Stimulated activated CD8-positive, alpha-beta memory T cell treated with anti-CD3 and anti-CD28 coated beads, Interleukin-7, amount 100 ng/mL, for 48 hours (primary cell): ENCODE results near the gene ZNF296.
"Not testable (repeated sequence)": the region's sequence is repeated elsewhere in the genome, so short reads cannot be mapped to it uniquely, and the experiment has no call there.

Experiments used
- DNase-seq, 2 donors: peaks; one replicate each; pipeline ENCODE4 v3.0.0-alpha.2; 2020; ENCODE audit warnings: low read depth in 1 of 2; ENCODE audit errors: extremely low read depth in 1 of 2

ZNF296 gene

GRCh38 chr19:45076029-45076850 is at the start of gene ZNF296:
ZNF296 (minus strand) TSS chr19:45076478; CDS start chr19:45076373, 105 bp downstream.
- peak; percentile 72 to 77 for DNase-seq

GRCh38 chr19:45125360-45125759 is 49.1 kb upstream of the ZNF296 start:
- no peak for DNase-seq

- DNase-seq: no peak
Observed at GRCh38 chr19:45124021-45124420, 47.7 kb upstream of the ZNF296 start.

- DNase-seq: no peak
Observed at GRCh38 chr19:45123440-45123850, 47.2 kb upstream of the ZNF296 start.

GRCh38 chr19:45122832-45123231 is 46.6 kb upstream of the ZNF296 start:
- no peak for DNase-seq

GRCh38 chr19:45121827-45122345 is 45.6 kb upstream of the ZNF296 start:
- DNase-seq: no peak

- DNase-seq: no peak
Observed at GRCh38 chr19:45119582-45119981, 43.3 kb upstream of the ZNF296 start.

- DNase-seq: not testable (repeated sequence)
Observed at GRCh38 chr19:45118591-45119355, 42.5 kb upstream of the ZNF296 start.

GRCh38 chr19:45118106-45118505 is 41.8 kb upstream of the ZNF296 start:
- DNase-seq: no peak

- DNase-seq: no peak
Observed at GRCh38 chr19:45117671-45118070, 41.4 kb upstream of the ZNF296 start.

- peak; percentile 70 to 79 for DNase-seq
Observed at GRCh38 chr19:45117167-45117594, 40.9 kb upstream of the ZNF296 start.

- no peak for DNase-seq
Observed at GRCh38 chr19:45115809-45116615, 39.7 kb upstream of the ZNF296 start.

GRCh38 chr19:45114116-45114515 is 37.8 kb upstream of the ZNF296 start:
- no peak for DNase-seq

GRCh38 chr19:45113628-45114027 is 37.4 kb upstream of the ZNF296 start:
- no peak for DNase-seq

- no peak for DNase-seq
Observed at GRCh38 chr19:45112111-45112827, 36.0 kb upstream of the ZNF296 start.

- peak in 1 of 2 donors; percentile 42 for DNase-seq
Observed at GRCh38 chr19:45110851-45111266, 34.6 kb upstream of the ZNF296 start.

GRCh38 chr19:45107621-45108150 is 31.4 kb upstream of the ZNF296 start:
- no peak for DNase-seq

- DNase-seq: not testable (repeated sequence)
Observed at GRCh38 chr19:45106363-45106762, 30.1 kb upstream of the ZNF296 start.

GRCh38 chr19:45104658-45105349 is 28.5 kb upstream of the ZNF296 start:
- DNase-seq: no peak
